Neuronal stem cell (in vitro differentiated cells): ENCODE data around the gene METTL9.

Experiments
- DNase-seq: peaks from one replicate; pipeline ENCODE4 v3.0.0-alpha.2; 2013; ENCODE audit warnings: low spot score
- H2AFZ ChIP-seq: one replicate; pipeline ENCODE4 v1.6.1; 2013; ENCODE audit warnings: mild to moderate bottlenecking, low read length, inconsistent platforms
- H2AK5ac ChIP-seq: 2 replicates; pipeline ENCODE4 v1.6.1; 2013; ENCODE audit warnings: low read depth, mild to moderate bottlenecking, inconsistent platforms, low read length, moderate library complexity, mixed read lengths
- H2BK120ac ChIP-seq: 2 replicates; pipeline ENCODE4 v1.6.1; 2013; ENCODE audit warnings: low read depth, mild to moderate bottlenecking, inconsistent platforms, low read length, moderate library complexity, mixed read lengths
- H2BK12ac ChIP-seq: one replicate; pipeline ENCODE4 v1.6.1; 2013; ENCODE audit warnings: low read length, inconsistent platforms
- H2BK15ac ChIP-seq: 2 replicates; pipeline ENCODE4 v1.6.1; 2013; ENCODE audit warnings: mild to moderate bottlenecking, low read length, inconsistent platforms, mixed read lengths
- H2BK5ac ChIP-seq: one replicate; pipeline ENCODE4 v1.6.1; 2013; ENCODE audit warnings: inconsistent platforms, mild to moderate bottlenecking, low read length, moderate library complexity
- H3K14ac ChIP-seq: one replicate; pipeline ENCODE4 v1.6.1; 2013; ENCODE audit warnings: low read length, inconsistent platforms
- H3K18ac ChIP-seq: 2 replicates; pipeline ENCODE4 v1.6.1; 2013; ENCODE audit warnings: low read length, inconsistent platforms
- H3K23ac ChIP-seq: 2 replicates; pipeline ENCODE4 v1.6.1; 2013; ENCODE audit warnings: low read depth, mild to moderate bottlenecking, mixed read lengths, low read length, inconsistent platforms; ENCODE audit not compliant: poor library complexity
- H3K27ac ChIP-seq: replicated peaks from 3 replicates; pipeline ENCODE4 v1.5.1; 2013; ENCODE audit warnings: low read length, inconsistent platforms
- H3K27me3 ChIP-seq, 3 experiments: 2 replicates each; pipeline ENCODE4 v1.6.1; 2013; ENCODE audit warnings: low read length in 3 of 3, mild to moderate bottlenecking in 2 of 3, inconsistent platforms in 1 of 3, low read depth in 1 of 3, mixed read lengths in 1 of 3, moderate library complexity in 1 of 3; ENCODE audit not compliant: control insufficient read depth in 3 of 3, insufficient read depth in 3 of 3
- H3K36me3 ChIP-seq, 2 donors: replicated peaks in 1 of 2; 2 replicates each; pipeline ENCODE4 v1.6.1; 2013; ENCODE audit warnings: low read length in 2 of 2; ENCODE audit not compliant: control insufficient read depth in 2 of 2, insufficient read depth in 2 of 2
- H3K4ac ChIP-seq: 2 replicates; pipeline ENCODE4 v1.6.1; 2013; ENCODE audit warnings: inconsistent platforms, mild to moderate bottlenecking, low read length, moderate library complexity
- H3K4me1 ChIP-seq, 2 donors: 1 replicate in 1 of 2; 2 replicates in 1 of 2; pipeline ENCODE4 v1.6.1; 2013; ENCODE audit warnings: low read length in 2 of 2, low read depth in 1 of 2; ENCODE audit not compliant: control insufficient read depth in 2 of 2, insufficient read depth in 1 of 2
- H3K4me2 ChIP-seq: one replicate; pipeline ENCODE4 v1.6.1; 2013; ENCODE audit warnings: mild to moderate bottlenecking, low read length, inconsistent platforms; ENCODE audit not compliant: insufficient read depth, poor library complexity, severe bottlenecking
- H3K4me3 ChIP-seq, 2 donors: 2 replicates each; pipeline ENCODE4 v1.5.1; 2013; ENCODE audit warnings: low read length in 2 of 2, mild to moderate bottlenecking in 2 of 2, inconsistent platforms in 1 of 2, moderate library complexity in 1 of 2
- H3K79me1 ChIP-seq: one replicate; pipeline ENCODE4 v1.6.1; 2013; ENCODE audit warnings: low read depth, mild to moderate bottlenecking, inconsistent platforms, low read length, moderate library complexity
- H3K9ac ChIP-seq: one replicate; pipeline ENCODE4 v1.6.1; 2013; ENCODE audit warnings: mild to moderate bottlenecking, low read depth, low read length, inconsistent platforms; ENCODE audit not compliant: poor library complexity
- H3K9me3 ChIP-seq, 2 donors: replicated peaks in 1 of 2; 2 replicates each; pipeline versions ENCODE3 to v1.6.1; 2013; ENCODE audit warnings: low read length in 2 of 2, mild to moderate bottlenecking in 2 of 2, inconsistent platforms in 1 of 2, low read depth in 1 of 2, mixed read lengths in 1 of 2, moderate library complexity in 1 of 2; ENCODE audit not compliant: control insufficient read depth in 2 of 2, insufficient read depth in 1 of 2
- H4K8ac ChIP-seq: one replicate; pipeline ENCODE4 v1.6.1; 2013; ENCODE audit warnings: low read depth, mild to moderate bottlenecking, inconsistent platforms, low read length, moderate library complexity
- H4K91ac ChIP-seq: one replicate; pipeline ENCODE4 v1.6.1; 2013; ENCODE audit warnings: low read length, low read depth, mild to moderate bottlenecking, inconsistent platforms; ENCODE audit not compliant: poor library complexity
- WGBS, 2 donors: extraction: QIAGEN DNeasy Blood & Tissue Kit; methylation state at CpG; one replicate each; pipeline ENCODE4 v1.1.7; 2013; ENCODE audit warnings: missing lambda C conversion rate in 2 of 2, mixed read lengths in 1 of 2; ENCODE audit not compliant: insufficient read length in 2 of 2, insufficient replicate concordance in 1 of 2; ENCODE audit errors: extremely low coverage in 2 of 2; 5-methylcytosine and 5-hydroxymethylcytosine counted together

The METTL9 gene

GRCh38 chr16:21697032-21697431 is 97.7 kb downstream of the METTL9 start:
- H4K8ac ChIP-seq: no peak overlapping the region
- H4K91ac ChIP-seq: no peak overlapping the region
- no peaks in the 10 kb centered on the region for H3K36me3 ChIP-seq
- no peak overlapping the region for H2BK12ac ChIP-seq
- H3K4ac ChIP-seq: no peak overlapping the region
- no CpG with 5 or more reads among the region's 5 CpGs for WGBS, 2 donors
- H3K9me3 ChIP-seq: no peaks in the 10 kb centered on the region
- no peak overlapping the region for H3K4me3 ChIP-seq
- no peaks in the 10 kb centered on the region for H3K27me3 ChIP-seq
- no peak overlapping the region for H2AK5ac ChIP-seq
- no peaks in the 10 kb centered on the region for H3K4me1 ChIP-seq
- no peak overlapping the region for H2BK120ac ChIP-seq
- no peak overlapping the region for H3K18ac ChIP-seq
- H3K4me2 ChIP-seq: no peak overlapping the region
- no peak for DNase-seq
- no peak overlapping the region for H3K27ac ChIP-seq
- no peaks in the 10 kb centered on the region for H3K79me1 ChIP-seq
- no peak overlapping the region for H3K14ac ChIP-seq
- H3K23ac ChIP-seq: no peak overlapping the region
- no peak overlapping the region for H2BK5ac ChIP-seq
- no peak overlapping the region for H3K9ac ChIP-seq
- no peak overlapping the region for H2BK15ac ChIP-seq
- H2AFZ ChIP-seq: no peak overlapping the region

DNA sequence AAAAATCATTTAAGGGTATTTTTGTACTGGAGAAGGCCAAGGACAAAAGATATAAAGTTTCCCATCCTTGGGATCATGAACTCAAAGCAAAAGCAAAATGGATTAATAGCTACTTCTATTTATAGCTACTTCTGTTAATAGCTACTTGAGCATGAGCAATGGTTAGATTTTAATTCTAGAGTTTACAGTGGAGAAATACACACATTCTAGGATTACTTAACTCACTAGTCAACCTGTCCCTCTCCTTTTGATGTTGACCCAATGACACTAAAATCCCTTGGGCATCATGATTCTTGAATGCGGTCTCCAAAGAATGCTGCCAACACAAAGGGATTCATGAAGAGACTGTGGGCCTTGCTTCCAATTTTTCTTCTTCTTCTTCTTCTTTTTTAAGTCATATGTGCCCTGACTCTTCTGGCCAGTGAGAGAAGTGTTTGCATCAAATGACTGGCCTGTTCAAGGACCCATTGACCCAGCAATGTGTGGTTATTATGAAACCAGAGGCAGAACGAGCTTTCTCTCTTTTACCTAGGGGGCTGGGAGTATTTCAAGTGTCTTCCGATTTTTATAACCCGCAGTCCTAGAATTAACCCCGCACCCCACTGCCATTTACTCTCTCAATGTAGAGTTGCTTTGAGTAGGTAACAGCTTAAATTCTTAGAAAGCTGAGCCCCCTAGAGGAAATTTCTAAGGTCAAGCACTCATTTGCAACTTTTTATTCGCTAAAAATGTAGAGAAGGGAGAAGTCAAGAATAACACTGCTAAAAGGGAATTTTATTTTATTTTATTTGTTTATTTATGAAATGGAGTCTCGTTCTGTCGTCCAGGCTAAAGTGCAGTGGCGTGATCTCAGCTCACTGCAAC is 99.0 kb downstream of the METTL9 start:
- no peak for DNase-seq
- Histone ChIP-seq H3K9me3 (no peaks in the 10 kb centered on the region), H2AFZ (no peak overlapping the region), H4K91ac (no peak overlapping the region), H3K79me1 (no peaks in the 10 kb centered on the region), H2BK15ac (no peak overlapping the region), H2AK5ac (no peak overlapping the region), H2BK12ac (no peak overlapping the region), H3K4me1 (no peaks in the 10 kb centered on the region), H3K36me3 (no peaks in the 10 kb centered on the region), H3K27ac (no peak overlapping the region), H3K4me2 (no peak overlapping the region), H3K23ac (no peak overlapping the region), H3K27me3 (no peaks in the 10 kb centered on the region), H3K4me3 (no peak overlapping the region), H3K18ac (no peak overlapping the region), H4K8ac (no peak overlapping the region), H3K4ac (no peak overlapping the region), H2BK120ac (no peak overlapping the region), H2BK5ac (no peak overlapping the region), H3K9ac (no peak overlapping the region), H3K14ac (no peak overlapping the region)
- WGBS, 2 donors: no CpG with 5 or more reads among the region's 9 CpGs

GRCh38 chr16:21701271-21701670 is 101.9 kb downstream of the METTL9 start:
- Histone ChIP-seq H3K4me3 (no peak overlapping the region), H3K36me3 (no peaks in the 10 kb centered on the region), H3K27me3 (no peaks in the 10 kb centered on the region), H2BK15ac (no peak overlapping the region), H2AFZ (no peak overlapping the region), H2AK5ac (no peak overlapping the region), H3K9me3 (no peaks in the 10 kb centered on the region), H3K27ac (no peak overlapping the region), H2BK12ac (no peak overlapping the region), H3K4me2 (no peak overlapping the region), H3K79me1 (no peaks in the 10 kb centered on the region), H4K91ac (no peak overlapping the region), H3K4ac (no peak overlapping the region), H3K23ac (no peak overlapping the region), H4K8ac (no peak overlapping the region), H2BK5ac (no peak overlapping the region), H2BK120ac (no peak overlapping the region), H3K18ac (no peak overlapping the region), H3K9ac (no peak overlapping the region), H3K4me1 (no peaks in the 10 kb centered on the region), H3K14ac (no peak overlapping the region)
- DNase-seq: no peak
- WGBS, 2 donors: no CpG with 5 or more reads among the region's 2 CpGs

- Histone ChIP-seq H2AFZ (no peak overlapping the region), H3K4ac (no peak overlapping the region), H2BK15ac (no peak overlapping the region), H3K79me1 (no peaks in the 10 kb centered on the region), H3K14ac (no peak overlapping the region), H3K27me3 (no peaks in the 10 kb centered on the region), H3K36me3 (no peaks in the 10 kb centered on the region), H3K18ac (no peak overlapping the region), H4K91ac (no peak overlapping the region), H2AK5ac (no peak overlapping the region), H3K4me3 (no peak overlapping the region), H3K9me3 (no peaks in the 10 kb centered on the region), H3K4me2 (no peak overlapping the region), H3K4me1 (no peaks in the 10 kb centered on the region), H2BK12ac (no peak overlapping the region), H2BK5ac (no peak overlapping the region), H3K27ac (no peak overlapping the region), H3K23ac (no peak overlapping the region), H3K9ac (no peak overlapping the region), H2BK120ac (no peak overlapping the region), H4K8ac (no peak overlapping the region)
- DNase-seq: no peak
- no CpG with 5 or more reads among the region's 3 CpGs for WGBS, 2 donors
These were observed 102.9 kb downstream of the METTL9 start for GRCh38 chr16:21702276-21702675.
